Keratinocyte (primary cell): ENCODE data around the gene CNIH1. TPM values are rescaled to one million over a fixed set of nuclear protein-coding genes. Genes with fewer than 3 reads are reported as not detected.
A peak's percentile ranks its signal among the peaks of the same experiment; 100 is the strongest.

Experiments
- DNase-seq: peaks from one replicate; pipeline ENCODE4 v3.0.0-alpha.2; 2011; ENCODE audit warnings: low read depth, missing footprints, low spot score
- FAIRE-seq: peaks from 2 replicates; lab custom pipeline; 2011; peaks lifted over from hg19 to GRCh38; lab: Jason Lieb, UNC
- H2AFZ ChIP-seq: 2 replicates; pipeline ENCODE4 v1.6.0; 2012; ENCODE audit warnings: low read length, control low read depth, inconsistent platforms; ENCODE audit not compliant: control insufficient read depth
- H3K27ac ChIP-seq: 2 replicates; pipeline ENCODE4 v1.5.1; 2011; ENCODE audit warnings: low read length; ENCODE audit not compliant: control insufficient read depth, insufficient read depth
- H3K27me3 ChIP-seq: 3 replicates; pipeline ENCODE4 v1.6.0; 2011; ENCODE audit warnings: low read length; ENCODE audit not compliant: control insufficient read depth, insufficient read depth; ENCODE audit errors: extremely low read depth
- H3K36me3 ChIP-seq, 2 experiments: 2 replicates in 1 of 2; 3 replicates in 1 of 2; pipeline ENCODE4 v1.5.1; 2011; ENCODE audit warnings: low read length in 2 of 2, mild to moderate bottlenecking in 1 of 2; ENCODE audit not compliant: control insufficient read depth in 2 of 2, insufficient read depth in 2 of 2; ENCODE audit errors: extremely low read depth in 1 of 2
- H3K4me1 ChIP-seq: 3 replicates; pipeline ENCODE4 v1.5.1; 2011; ENCODE audit warnings: low read length; ENCODE audit not compliant: control insufficient read depth, insufficient read depth; ENCODE audit errors: extremely low read depth
- H3K4me2 ChIP-seq: 3 replicates; pipeline ENCODE4 v1.6.0; 2011; ENCODE audit warnings: low read depth, low read length; ENCODE audit not compliant: control insufficient read depth, insufficient read depth; ENCODE audit errors: extremely low read depth
- H3K4me3 ChIP-seq, 3 experiments: fragments of 200-600 bp in 1 of 3; sonication (generic) in 1 of 3; 2 replicates in 2 of 3; 3 replicates in 1 of 3; pipeline ENCODE4 v1.5.1; 2011 to 2016; ENCODE audit warnings: low read length in 3 of 3, mild to moderate bottlenecking in 3 of 3, control low read depth in 2 of 3, inconsistent platforms in 1 of 3, low read depth in 1 of 3, mixed read lengths in 1 of 3, mixed run types in 1 of 3, moderate library complexity in 1 of 3; ENCODE audit not compliant: control insufficient read depth in 2 of 3, insufficient read depth in 2 of 3; ENCODE audit errors: extremely low read depth in 1 of 3
- H3K79me2 ChIP-seq: 2 replicates; pipeline ENCODE4 v1.6.0; 2012; ENCODE audit warnings: low read length; ENCODE audit not compliant: control insufficient read depth, insufficient read depth
- H3K9ac ChIP-seq: 3 replicates; pipeline ENCODE4 v1.6.0; 2011; ENCODE audit warnings: low read length; ENCODE audit not compliant: control insufficient read depth, insufficient read depth; ENCODE audit errors: extremely low read depth
- H3K9me1 ChIP-seq: 3 replicates; pipeline ENCODE4 v1.6.0; 2011; ENCODE audit warnings: low read length; ENCODE audit not compliant: control insufficient read depth, insufficient read depth; ENCODE audit errors: extremely low read depth
- H3K9me3 ChIP-seq: 2 replicates; pipeline ENCODE4 v1.5.1; 2012; ENCODE audit warnings: low read depth, low read length; ENCODE audit not compliant: control insufficient read depth
- H4K20me1 ChIP-seq: 3 replicates; pipeline ENCODE4 v1.6.0; 2011; ENCODE audit warnings: low read length; ENCODE audit not compliant: control insufficient read depth, insufficient read depth; ENCODE audit errors: extremely low read depth
- EZH2 ChIP-seq: IDR thresholded peaks from one replicate; pipeline ENCODE4 v1.6.1; 2012; ENCODE audit warnings: inconsistent platforms, mild to moderate bottlenecking, low read length, moderate library complexity
- dilution Hi-C: fragments of 300-500 bp; cut with MboI; formaldehyde crosslinking; loops from one replicate; pipeline ENCODE4 v1.7.0; 2020; ENCODE audit warnings: low sequenced_read_pairs; ENCODE audit not compliant: extremely low pct_ligation_motif_present
- polyA plus RNA-seq, 5 experiments: library from polyadenylated mRNA; depleted of rRNA in 3 of 5; stranded (reverse) in 3 of 5; stranded (forward) in 1 of 5; unstranded in 1 of 5; fragments of >200 nt; gene quantifications; 1 replicate in 1 of 5; 2 replicates in 3 of 5; 3 replicates in 1 of 5; pipeline versions ENCODE4 v1.2.1 to v1.2.3, GENCODE V29; 2011 to 2012; ENCODE audit warnings: missing spikeins in 2 of 5, low read depth in 1 of 5, low replicate concordance in 1 of 5
- TF ChIP-seq, protein P1 (sequence below), 3 experiments: IDR thresholded peaks in 1 of 3; conservative IDR thresholded peaks in 1 of 3; optimal IDR thresholded peaks in 1 of 3; 2 replicates in 2 of 3; 3 replicates in 1 of 3; pipeline versions ENCODE3 to v1.5.1; 2011; ENCODE audit warnings: low read length in 3 of 3, mild to moderate bottlenecking in 3 of 3, moderate library complexity in 2 of 3, control low read depth in 1 of 3, inconsistent platforms in 1 of 3; ENCODE audit not compliant: insufficient read depth in 2 of 3; ENCODE audit errors: extremely low read depth in 1 of 3

The CNIH1 gene
- polyA plus RNA-seq, 1 donor (not counting 4 experiments of a cell fraction or from before 2014, with no cell fraction given): 322 TPM

DNA sequence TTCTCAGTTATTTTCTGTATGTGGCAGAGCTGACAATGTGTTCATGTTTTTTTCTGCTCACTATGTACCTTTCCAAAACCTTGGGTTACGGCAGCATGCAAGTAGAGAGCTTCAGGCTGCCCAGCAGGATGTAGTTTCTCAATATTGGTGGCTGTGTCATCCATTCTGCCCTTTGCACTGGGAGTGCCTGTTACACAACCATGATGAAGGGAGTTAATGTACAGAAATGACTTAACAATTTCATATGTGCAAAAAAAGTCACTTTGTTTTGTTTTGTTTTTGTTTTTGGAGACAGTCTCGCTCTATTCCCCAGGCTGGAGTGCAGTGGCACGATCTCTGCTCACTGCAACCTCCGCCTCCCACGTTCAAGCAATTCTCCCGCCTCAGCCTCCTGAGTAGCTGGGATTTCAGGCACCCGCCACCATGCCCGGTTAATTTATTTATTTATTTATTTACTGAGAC, 6.1 kb upstream of the CNIH1 start:
- no peaks in the 10 kb centered on the region for H3K9me3 ChIP-seq
- DNase-seq (no peak), FAIRE-seq (no peak)
- no peak overlapping the region for H3K9ac ChIP-seq
- no peak overlapping the region for H3K4me3 ChIP-seq
- no peak overlapping the region for H2AFZ ChIP-seq
- no peaks in the 10 kb centered on the region for H4K20me1 ChIP-seq
- dilution Hi-C loops: no loop called here
- no peaks in the 10 kb centered on the region for H3K9me1 ChIP-seq
- no peaks in the 10 kb centered on the region for H3K36me3 ChIP-seq
- no peaks in the 10 kb centered on the region for H3K79me2 ChIP-seq
- no peaks in the 10 kb centered on the region for H3K27me3 ChIP-seq
- TF ChIP-seq, protein P1, sequence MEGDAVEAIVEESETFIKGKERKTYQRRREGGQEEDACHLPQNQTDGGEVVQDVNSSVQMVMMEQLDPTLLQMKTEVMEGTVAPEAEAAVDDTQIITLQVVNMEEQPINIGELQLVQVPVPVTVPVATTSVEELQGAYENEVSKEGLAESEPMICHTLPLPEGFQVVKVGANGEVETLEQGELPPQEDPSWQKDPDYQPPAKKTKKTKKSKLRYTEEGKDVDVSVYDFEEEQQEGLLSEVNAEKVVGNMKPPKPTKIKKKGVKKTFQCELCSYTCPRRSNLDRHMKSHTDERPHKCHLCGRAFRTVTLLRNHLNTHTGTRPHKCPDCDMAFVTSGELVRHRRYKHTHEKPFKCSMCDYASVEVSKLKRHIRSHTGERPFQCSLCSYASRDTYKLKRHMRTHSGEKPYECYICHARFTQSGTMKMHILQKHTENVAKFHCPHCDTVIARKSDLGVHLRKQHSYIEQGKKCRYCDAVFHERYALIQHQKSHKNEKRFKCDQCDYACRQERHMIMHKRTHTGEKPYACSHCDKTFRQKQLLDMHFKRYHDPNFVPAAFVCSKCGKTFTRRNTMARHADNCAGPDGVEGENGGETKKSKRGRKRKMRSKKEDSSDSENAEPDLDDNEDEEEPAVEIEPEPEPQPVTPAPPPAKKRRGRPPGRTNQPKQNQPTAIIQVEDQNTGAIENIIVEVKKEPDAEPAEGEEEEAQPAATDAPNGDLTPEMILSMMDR (optimal IDR thresholded peaks at IDR 0.05 in 1 of 3, IDR thresholded peaks at IDR 0.05 in 1 of 3, conservative IDR thresholded peaks at IDR 0.05 in 1 of 3; ENCODE audit: extremely low read depth in 1 of 3, insufficient read depth in 2 of 3, low read length in 3 of 3): no peak
- TF ChIP-seq EZH2: no peak
- peaks cover 19% of the 10 kb centered on the region for H3K4me1 ChIP-seq
- H3K27ac ChIP-seq: no peak overlapping the region
- H3K4me2 ChIP-seq: peak overlapping the region; percentile 6

GRCh38 chr14:54446161-54446693, 5.1 kb upstream of the CNIH1 start:
- H3K9me1 ChIP-seq: no peaks in the 10 kb centered on the region
- no peaks in the 10 kb centered on the region for H4K20me1 ChIP-seq
- H3K36me3 ChIP-seq: no peaks in the 10 kb centered on the region
- no peak overlapping the region for H2AFZ ChIP-seq
- no peaks in the 10 kb centered on the region for H3K27me3 ChIP-seq
- no peaks in the 10 kb centered on the region for H3K9me3 ChIP-seq
- FAIRE-seq (peak; percentile 48), DNase-seq (no peak)
- H3K79me2 ChIP-seq: no peaks in the 10 kb centered on the region
- dilution Hi-C loops: no loop called here
- H3K4me1 ChIP-seq: peaks cover 24% of the 10 kb centered on the region
- no peak for TF ChIP-seq EZH2
- TF ChIP-seq, protein P1 (optimal IDR thresholded peaks at IDR 0.05 in 1 of 3, IDR thresholded peaks at IDR 0.05 in 1 of 3, conservative IDR thresholded peaks at IDR 0.05 in 1 of 3; ENCODE audit: extremely low read depth in 1 of 3, insufficient read depth in 2 of 3, low read length in 3 of 3): no peak
- peak overlapping the region; percentile 36 for H3K4me2 ChIP-seq
- H3K27ac ChIP-seq: no peak overlapping the region
- no peak overlapping the region for H3K4me3 ChIP-seq
- H3K9ac ChIP-seq: no peak overlapping the region
